A549 (cell line): ENCODE data around the gene PLCL1.

Source experiments
- CEBPB ChIP-seq, 2 experiments: fragments of >200 bp in 1 of 2; sonication (Bioruptor Twin) in 1 of 2; formaldehyde crosslinking in 1 of 2; IDR thresholded peaks; 2 replicates each; pipeline ENCODE4 v1.6.1; 2012 to 2016
- TF ChIP-seq, protein P1 (sequence below): fragments of >200 bp; sonication (Bioruptor Twin); formaldehyde crosslinking; IDR thresholded peaks from 3 replicates; pipeline ENCODE4 v1.5.1; 2016

DNA sequence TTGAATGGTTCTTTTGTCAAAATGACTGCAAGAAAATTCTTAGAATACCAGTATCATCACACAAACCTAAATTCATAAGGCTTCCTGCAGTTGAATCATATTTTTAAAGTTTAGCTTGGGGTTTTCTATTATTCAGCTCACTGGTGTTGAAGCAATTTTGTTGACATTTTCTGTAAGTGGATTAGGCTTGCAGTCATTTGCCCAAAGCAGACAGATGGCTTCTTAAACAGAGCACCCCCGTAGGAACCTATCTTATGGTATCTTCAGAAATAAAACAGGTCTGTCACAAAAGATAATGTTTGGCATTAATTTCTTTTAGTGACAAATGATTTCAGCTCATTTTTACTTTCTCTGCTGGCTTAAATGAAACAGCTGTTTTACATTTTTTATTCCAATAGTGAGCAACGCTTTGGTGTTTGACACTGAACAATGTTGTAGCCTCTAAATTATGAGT is 331.1 kb downstream of the PLCL1 start:
- TF ChIP-seq, protein P1, sequence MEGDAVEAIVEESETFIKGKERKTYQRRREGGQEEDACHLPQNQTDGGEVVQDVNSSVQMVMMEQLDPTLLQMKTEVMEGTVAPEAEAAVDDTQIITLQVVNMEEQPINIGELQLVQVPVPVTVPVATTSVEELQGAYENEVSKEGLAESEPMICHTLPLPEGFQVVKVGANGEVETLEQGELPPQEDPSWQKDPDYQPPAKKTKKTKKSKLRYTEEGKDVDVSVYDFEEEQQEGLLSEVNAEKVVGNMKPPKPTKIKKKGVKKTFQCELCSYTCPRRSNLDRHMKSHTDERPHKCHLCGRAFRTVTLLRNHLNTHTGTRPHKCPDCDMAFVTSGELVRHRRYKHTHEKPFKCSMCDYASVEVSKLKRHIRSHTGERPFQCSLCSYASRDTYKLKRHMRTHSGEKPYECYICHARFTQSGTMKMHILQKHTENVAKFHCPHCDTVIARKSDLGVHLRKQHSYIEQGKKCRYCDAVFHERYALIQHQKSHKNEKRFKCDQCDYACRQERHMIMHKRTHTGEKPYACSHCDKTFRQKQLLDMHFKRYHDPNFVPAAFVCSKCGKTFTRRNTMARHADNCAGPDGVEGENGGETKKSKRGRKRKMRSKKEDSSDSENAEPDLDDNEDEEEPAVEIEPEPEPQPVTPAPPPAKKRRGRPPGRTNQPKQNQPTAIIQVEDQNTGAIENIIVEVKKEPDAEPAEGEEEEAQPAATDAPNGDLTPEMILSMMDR, result no peak
- no peak for TF ChIP-seq CEBPB (IDR thresholded peaks at IDR 0.05)
